HG03469 (cell line): ENCODE measurements around the gene ATP5MC2.

Experiments
- ATAC-seq: cut with Tn5 transposase; IDR thresholded peaks from one replicate; pipeline ENCODE4 v1.9.1; 2021; ENCODE audit warnings: mild to moderate bottlenecking, moderate library complexity, moderate number of reproducible peaks; ENCODE audit not compliant: unreplicated experiment

ATP5MC2 gene

DNA sequence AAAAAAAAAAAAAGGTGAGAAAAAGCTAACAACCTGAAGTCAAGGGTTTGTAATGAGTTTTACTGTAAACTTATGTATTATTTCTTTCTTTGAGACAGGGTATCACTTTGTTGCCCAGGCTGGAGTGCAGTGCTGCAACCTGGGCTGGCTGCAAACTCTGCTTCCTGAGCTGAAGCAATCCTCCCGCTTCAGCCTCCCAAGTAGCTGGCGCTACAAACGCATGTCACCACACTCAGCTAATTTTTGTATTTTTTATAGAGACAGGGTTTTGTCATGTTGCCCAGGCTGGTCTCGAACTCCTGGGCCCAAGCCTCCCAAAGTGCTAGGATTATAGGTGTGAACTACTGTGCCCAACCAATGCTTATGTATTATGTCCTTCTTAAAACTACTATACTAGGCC lies 58.9 kb downstream of the ATP5MC2 start:
- no peak for ATAC-seq
